ENCODE results near the gene TRIP4.

DNA sequence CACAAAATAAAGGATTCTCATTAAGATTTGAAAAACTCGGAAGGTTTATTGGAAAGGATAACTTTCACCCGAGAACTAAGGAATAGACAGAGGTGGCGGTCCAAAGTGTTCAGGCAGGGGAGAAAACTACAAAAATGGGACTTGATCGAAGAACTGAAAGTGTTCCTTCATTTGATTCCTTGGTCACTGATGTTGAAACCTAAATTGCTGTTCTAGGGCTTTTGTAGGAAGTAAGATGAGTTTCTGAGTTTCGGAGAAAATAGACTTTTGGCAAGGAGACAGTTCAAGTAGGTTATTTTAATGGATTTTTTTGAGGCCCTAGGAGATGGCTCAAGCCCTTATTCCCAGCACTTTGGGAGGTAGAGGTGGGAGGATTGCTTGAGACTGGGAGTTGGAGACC lies 1.4 kb downstream of the TRIP4 start:
- TF ChIP-seq CTCF (IDR thresholded peaks at IDR 0.05) (no peak), SMAD3 (CRISPR knock-in tag; IDR thresholded peaks at IDR 0.05; ENCODE audit: borderline replicate concordance) (no peak), GTF2I (CRISPR knock-in tag; conservative IDR thresholded peaks at IDR 0.05) (no peak)
